HG03025 (cell line): ENCODE measurements around the gene ZSCAN16.

Source experiments
- ATAC-seq: cut with Tn5 transposase; IDR thresholded peaks from one replicate; pipeline ENCODE4 v1.9.1; 2021; ENCODE audit warnings: mild to moderate bottlenecking, moderate library complexity; ENCODE audit not compliant: unreplicated experiment, low FRiP score

The ZSCAN16 gene

GRCh38 chr6:28167926-28168325, 43.5 kb downstream of the ZSCAN16 start:
- no peak for ATAC-seq

GRCh38 chr6:28171271-28171670, 46.9 kb downstream of the ZSCAN16 start:
- no peak for ATAC-seq

- ATAC-seq = no peak
Measured at GRCh38 chr6:28172006-28172405, 47.6 kb downstream of the ZSCAN16 start.

GRCh38 chr6:28176373-28176772, 52.0 kb downstream of the ZSCAN16 start:
- no peak for ATAC-seq
